HuH-7 (cell line): ENCODE results near the gene RFTN2.

ENCODE experiments used
- DNase-seq: peaks from one replicate; pipeline ENCODE4 v3.0.0; 2011; ENCODE audit warnings: low spot score

RFTN2 gene

GRCh38 chr2:197539734-197540133, 135.7 kb downstream of the RFTN2 start:
- no peak for DNase-seq

- DNase-seq, result no peak
Measured at GRCh38 chr2:197538412-197538811, 137.0 kb downstream of the RFTN2 start.
